ENCODE results near the gene MED31. TPM values are rescaled to one million over a fixed set of nuclear protein-coding genes. Genes with fewer than 3 reads are reported as not detected.

The MED31 gene
- total and polyA plus RNA-seq, 2 of the 13 experiments (the other 11 are each of a cell fraction or from before 2014, with no cell fraction given), result 19.0 to 20.9 TPM

- no peak for TF ChIP-seq ETS1 (CRISPR knock-in tag; IDR thresholded peaks at IDR 0.05)
- no peak for TF ChIP-seq ZNF530 (CRISPR knock-in tag; IDR thresholded peaks at IDR 0.05; ENCODE audit: low read depth)
- TF ChIP-seq AHDC1 (CRISPR knock-in tag; IDR thresholded peaks at IDR 0.05; ENCODE audit: borderline replicate concordance), result no peak
- TF ChIP-seq ZBED4 (CRISPR knock-in tag; IDR thresholded peaks at IDR 0.05; ENCODE audit: borderline replicate concordance), result no peak
- TF ChIP-seq GATAD1 (CRISPR knock-in tag; IDR thresholded peaks at IDR 0.05), result no peak; the same call in 1 of the 2 replicates
- no peak for TF ChIP-seq ZNF446 (CRISPR knock-in tag; IDR thresholded peaks at IDR 0.05)
- TF ChIP-seq BCLAF1 (IDR thresholded peaks at IDR 0.05), result no peak
- TF ChIP-seq ZHX2 (IDR thresholded peaks at IDR 0.05; ENCODE audit: low read depth), result no peak
- TF ChIP-seq ZHX2 (CRISPR knock-in tag; IDR thresholded peaks at IDR 0.05; ENCODE audit: borderline replicate concordance), result no peak
These were observed 49.5 kb upstream of the MED31 start (continued) for GRCh38 chr17:6700948-6701307.

Measured in HepG2 (cell line).